Ishikawa (cell line): ENCODE measurements around the gene CCNL2.

Experiments
- CEBPB ChIP-seq: IDR thresholded peaks from 2 replicates; pipeline ENCODE4 v1.6.1; 2012
- EP300 ChIP-seq: IDR thresholded peaks from 2 replicates; pipeline ENCODE4 v1.6.1; 2012; ENCODE audit warnings: borderline replicate concordance
- FOXM1 ChIP-seq: IDR thresholded peaks from 2 replicates; pipeline ENCODE4 v1.6.1; 2012; ENCODE audit warnings: low read depth, borderline replicate concordance
- MAX ChIP-seq: IDR thresholded peaks from 2 replicates; pipeline ENCODE4 v1.6.1; 2012
- RAD21 ChIP-seq: IDR thresholded peaks from 2 replicates; pipeline ENCODE4 v1.6.1; 2012; ENCODE audit warnings: low read depth
- REST ChIP-seq: IDR thresholded peaks from 2 replicates; pipeline ENCODE4 v1.6.1; 2012; ENCODE audit warnings: low read depth, mild to moderate bottlenecking
- TAF1 ChIP-seq: IDR thresholded peaks from 2 replicates; pipeline ENCODE4 v1.6.1; 2012; ENCODE audit warnings: low read depth, mild to moderate bottlenecking
- TCF12 ChIP-seq: IDR thresholded peaks from 2 replicates; pipeline ENCODE4 v1.6.1; 2012; ENCODE audit warnings: low read depth
- TEAD4 ChIP-seq: IDR thresholded peaks from 2 replicates; pipeline ENCODE4 v1.6.1; 2012
- USF1 ChIP-seq: IDR thresholded peaks from 2 replicates; pipeline ENCODE4 v1.6.1; 2012
- YY1 ChIP-seq: IDR thresholded peaks from 2 replicates; pipeline ENCODE4 v1.6.1; 2012; ENCODE audit warnings: low read depth

GRCh38 chr1:1373815-1374588 lies 25.1 kb downstream of the CCNL2 start:
- TF ChIP-seq USF1, result no peak
- TF ChIP-seq MAX, result no peak
- TF ChIP-seq YY1, result no peak
- no peak for TF ChIP-seq TAF1
- no peak for TF ChIP-seq FOXM1
- TF ChIP-seq EP300, result no peak
- no peak for TF ChIP-seq TCF12
- no peak for TF ChIP-seq REST
- no peak for TF ChIP-seq RAD21
- no peak for TF ChIP-seq TEAD4
- TF ChIP-seq CEBPB, result no peak
